CD4-positive, alpha-beta T cell treated with Interleukin-17A for 4 hours (primary cell): Measurements from ENCODE around the gene CDKN3.
A peak's percentile ranks its signal among the peaks of the same experiment; 100 is the strongest.
"Not testable (repeated sequence)": the region's sequence is repeated elsewhere in the genome, so short reads cannot be mapped to it uniquely, and the experiment has no call there.

Source experiments
- DNase-seq: peaks from one replicate; pipeline ENCODE4 v3.0.0-alpha.2; 2020; ENCODE audit warnings: mixed read lengths

Gene CDKN3

DNA sequence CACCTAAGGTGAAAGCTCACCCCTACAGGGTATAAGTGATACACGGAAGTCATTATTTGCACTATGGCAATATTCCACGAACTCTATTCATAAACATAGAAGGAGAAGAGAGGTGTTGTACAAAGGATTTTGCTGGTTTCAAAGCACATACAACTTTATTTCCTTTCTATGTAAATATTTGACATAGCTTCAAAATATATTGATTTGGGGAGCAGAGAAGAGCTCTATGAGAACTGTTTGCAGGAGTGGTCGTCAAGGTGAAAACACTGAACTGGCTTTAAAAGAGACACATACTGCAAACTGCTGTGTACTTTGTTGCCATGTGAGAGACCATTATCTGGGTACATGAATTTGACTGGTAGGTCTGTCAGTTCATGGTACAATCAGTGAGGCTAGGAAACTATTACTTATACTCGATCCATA lies 27.7 kb downstream of the CDKN3 start:
- no peak for DNase-seq

DNA sequence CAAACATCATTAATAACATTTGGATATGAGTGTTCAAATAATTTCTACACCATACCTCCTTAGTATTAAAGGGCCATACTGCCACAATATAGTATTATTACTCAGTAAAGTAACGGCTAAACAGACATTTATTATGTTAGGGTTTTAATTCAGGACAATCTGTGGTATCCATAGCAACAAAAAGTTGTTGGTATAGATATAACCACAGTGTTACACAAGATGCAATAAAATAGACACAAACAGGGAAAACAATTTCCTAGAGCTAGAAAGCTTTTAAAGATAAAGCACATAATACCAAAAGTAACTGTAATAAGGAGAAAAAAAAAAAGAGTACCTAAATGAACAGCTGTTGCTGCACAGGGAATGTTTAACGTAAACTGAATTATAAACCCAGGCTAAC lies 28.3 kb downstream of the CDKN3 start:
- no peak for DNase-seq

DNA sequence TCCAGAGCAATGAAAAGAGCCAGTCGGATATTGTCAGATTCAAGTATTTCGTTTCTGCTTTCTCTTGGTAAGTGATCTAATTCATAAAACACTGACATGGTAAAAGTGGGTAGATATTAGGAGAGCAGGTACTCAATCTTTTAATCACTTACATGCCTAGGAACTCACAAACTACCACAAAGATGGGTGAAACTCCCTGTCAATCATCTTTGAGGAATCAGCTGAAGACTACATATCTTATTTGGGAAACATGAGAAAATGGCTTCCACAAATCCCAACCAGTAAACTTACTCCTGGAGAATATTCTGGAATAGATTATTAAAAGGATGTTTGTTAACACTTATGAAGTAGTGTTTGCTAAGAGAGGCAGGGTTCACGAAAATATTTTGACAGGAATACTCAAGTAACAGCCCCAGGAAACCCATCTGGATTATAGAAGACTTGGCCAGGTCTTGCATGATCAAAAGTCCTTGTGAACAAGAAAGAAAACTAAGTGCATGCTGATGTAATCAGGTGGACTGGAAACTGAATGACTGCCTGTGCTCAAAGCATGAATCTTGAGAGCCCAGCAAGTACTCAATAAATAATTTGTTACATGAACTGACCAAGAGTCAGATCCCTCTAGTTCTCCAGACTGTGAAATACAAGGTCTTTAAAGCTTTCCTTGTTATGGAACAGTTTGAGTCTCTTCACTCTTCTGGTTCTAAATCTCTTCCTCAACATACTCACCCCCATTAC lies 28.9 kb downstream of the CDKN3 start:
- DNase-seq = no peak

DNA sequence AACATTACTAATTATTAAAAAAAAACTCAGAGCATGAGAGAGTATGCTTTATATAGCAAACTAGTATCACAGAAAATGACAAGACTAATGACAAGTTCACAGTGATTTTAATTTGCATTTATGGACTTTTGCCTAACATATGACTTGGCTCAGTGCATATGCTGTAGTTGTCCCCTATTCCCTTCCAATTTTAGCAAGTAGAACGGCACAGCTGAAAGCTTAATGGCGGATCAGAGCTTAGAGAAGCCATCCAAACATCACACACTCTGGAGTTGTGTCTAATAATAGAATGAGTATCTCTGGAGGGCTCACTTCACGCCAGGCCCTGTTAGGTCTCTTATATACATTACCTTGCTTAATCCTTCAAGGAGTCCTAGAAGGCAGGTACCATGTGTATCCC lies 31.1 kb downstream of the CDKN3 start:
- no peak for DNase-seq

DNA sequence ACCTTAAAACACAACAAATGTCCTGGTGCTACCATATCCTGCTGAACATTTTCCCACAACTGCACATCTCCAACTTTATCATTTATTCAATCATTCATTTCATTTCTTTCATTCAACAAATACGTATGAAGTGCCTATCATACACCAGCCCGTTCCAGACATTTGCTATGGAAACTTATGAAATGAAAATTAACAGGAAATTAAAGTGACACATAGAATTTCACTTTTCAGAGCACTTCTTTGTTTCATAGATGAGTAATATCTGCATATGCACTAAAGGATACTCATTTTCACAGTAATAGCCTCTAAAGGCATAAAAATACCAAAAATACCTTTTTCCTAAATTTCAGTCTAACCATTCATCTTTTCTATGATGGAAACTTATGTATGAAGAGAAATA lies 31.7 kb downstream of the CDKN3 start:
- no peak for DNase-seq

DNA sequence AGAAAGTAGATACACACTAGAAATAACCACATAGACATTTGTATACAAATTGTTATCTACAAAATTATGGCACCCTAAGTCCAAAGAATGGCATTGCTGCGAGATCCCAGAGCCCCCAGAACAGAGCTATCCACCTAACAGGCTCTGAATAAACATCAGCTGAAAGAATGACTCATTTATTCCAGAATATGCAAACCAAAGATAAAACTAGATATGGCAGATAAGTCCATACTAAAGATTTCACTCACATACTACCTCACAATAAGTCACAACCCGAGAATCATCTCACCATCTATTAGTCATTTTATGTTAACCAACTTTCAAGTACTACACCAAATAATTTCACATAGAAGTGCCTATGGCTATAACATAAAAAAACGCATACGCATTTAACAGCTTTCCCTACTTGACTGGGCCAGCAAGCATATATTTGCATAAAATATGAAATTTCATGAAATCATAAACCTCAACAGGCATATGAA lies 38.7 kb downstream of the CDKN3 start:
- DNase-seq = no peak

DNA sequence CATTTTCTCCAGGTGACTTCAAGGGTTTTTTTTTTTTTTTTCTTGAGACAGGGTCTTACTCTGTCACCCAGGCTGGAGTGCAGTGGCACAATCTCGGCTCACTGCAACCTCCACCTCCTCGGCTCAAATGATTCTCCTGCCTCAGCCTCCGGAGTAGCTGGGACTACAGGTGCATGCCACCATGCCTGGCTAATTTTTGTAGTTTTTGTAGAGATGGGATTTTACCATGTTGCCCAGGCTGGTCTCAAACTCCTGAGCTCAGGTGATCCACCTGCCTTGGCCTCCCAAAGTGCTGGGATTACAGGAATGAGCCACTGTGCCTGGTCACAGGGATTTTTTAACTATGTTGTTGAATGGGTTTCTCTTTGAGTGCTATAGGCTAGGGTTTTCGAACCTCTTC lies 41.1 kb downstream of the CDKN3 start:
- DNase-seq = not testable (repeated sequence)

DNA sequence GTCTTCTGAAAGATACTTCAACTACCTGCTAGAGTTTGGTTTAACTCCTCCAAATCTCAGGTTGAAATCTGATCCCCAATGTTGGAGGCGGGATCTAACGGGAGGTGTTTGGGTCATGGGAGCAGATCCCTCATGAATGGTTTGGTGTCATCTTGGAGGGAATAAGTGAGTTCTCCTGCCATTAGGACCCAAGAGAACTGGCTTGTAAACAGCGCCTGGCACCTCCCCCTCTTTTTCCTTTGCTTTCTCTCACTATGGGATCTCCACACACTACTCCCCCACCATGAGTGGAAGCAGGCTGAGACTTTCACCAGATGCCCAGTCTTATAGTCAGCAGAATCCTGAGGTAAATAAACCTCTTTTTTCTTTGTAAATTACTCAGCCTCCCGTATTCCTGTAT lies 41.9 kb downstream of the CDKN3 start:
- DNase-seq = no peak

DNA sequence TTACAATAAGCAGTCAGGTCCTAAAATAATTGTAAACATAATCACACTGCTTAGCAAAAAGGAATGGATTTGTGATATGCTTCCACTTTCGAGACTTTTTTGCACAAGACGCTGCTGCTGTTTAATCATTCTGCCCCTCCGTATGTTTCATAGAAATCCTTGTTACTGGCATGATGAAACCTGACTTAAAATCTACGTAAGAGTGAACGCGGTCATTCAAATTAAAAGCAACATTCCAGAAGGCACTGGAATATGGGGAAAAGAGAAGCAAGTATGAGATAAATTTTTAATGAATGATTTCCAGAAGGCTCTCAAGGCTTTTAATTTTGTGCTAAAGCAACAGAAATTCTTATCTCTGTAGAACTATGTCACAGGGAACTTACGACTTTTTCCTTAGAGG lies 43.2 kb downstream of the CDKN3 start:
- no peak for DNase-seq

DNA sequence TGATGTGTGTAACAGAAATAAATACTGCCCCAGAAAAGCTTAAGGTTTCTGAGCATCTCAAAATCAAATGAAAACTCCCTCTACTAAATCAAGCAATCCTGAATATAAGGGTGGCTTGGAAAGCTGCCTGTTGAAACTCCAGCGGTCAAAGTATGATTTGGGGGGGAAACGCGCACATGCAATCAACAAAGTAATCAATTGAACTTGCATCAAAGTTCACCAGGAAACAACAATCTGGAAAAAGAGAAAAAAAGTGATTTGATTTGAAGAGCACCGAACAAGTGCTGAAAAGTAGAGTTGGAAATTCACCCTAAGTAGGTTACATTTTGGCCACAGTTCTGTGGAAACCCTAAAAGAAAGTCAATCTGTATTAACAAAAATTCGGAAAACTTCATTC lies 43.7 kb downstream of the CDKN3 start:
- DNase-seq = no peak

DNA sequence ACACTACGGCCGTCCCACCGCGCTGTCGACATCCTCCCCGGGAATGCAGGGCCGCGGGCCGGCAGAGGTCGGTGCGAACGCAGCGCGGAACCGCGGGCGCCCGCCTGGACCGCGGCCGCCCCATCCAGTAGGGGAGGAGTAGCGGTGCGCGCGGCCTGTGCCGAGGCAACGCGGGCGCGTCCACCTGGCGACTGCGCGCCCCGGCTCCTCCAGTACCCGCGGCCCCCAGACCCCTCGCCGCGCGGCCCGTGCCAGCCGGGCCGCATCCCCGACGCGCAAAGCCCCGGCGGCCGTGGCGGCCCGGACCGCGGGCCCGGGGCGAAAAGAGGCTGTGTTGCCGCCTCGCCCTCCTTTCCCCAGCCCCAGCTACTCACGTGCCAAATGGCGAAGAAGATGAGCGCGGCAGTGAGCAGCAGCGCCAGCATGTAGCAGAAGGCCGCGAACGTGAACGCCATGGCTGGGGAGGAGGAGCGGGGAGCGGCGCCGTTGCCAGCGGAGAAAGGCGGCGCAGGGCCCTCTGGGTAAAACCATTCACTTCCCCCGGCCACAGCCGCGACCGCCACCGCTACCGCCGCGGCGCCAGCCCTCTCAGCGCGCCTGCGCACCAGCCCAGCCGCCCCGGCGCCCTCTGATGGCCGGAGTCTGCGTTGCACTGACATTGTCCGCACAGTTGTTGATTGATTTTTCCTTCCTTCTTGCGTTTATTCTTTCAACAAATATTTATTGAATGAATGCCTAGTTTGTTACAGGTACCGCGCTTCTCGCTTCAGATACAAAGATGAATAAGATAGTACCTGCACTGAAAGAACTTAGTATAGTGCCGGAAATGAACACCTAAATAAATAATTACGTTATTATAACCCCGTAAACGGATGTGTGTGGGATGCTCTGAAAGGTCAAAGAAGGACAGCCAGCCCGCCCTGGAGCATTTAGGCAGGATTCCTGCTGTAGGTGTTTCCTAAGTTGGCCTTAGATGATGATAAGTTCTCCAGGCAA lies 44.4 kb downstream of the CDKN3 start, which contains the start of gene CNIH1:
Gene CNIH1 (minus strand): TSS at position 502 of the 996 bp plus-strand sequence. CDS start 47 bp downstream, at position 455.
- peak; percentile 92 for DNase-seq

DNA sequence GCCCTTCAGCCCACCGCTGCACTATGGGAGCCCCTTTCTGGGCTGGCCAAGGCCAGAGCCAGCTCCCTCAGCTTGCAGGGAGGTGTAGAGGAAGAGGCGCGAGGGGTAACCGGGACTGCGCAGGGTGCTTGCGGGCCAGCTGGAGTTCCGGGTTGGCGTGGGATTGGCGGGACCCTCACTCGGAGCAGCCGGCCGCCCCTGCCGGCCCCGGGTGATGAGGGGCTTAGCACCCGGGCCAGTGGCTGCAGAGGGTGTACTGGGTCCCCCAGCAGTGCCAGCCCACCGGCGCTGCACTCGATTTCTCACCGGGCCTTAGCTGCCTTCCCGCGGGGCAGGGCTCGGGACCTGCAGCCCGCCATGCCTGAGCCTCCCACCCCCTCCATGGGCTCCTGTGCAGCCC lies 46.2 kb downstream of the CDKN3 start:
- not testable (repeated sequence) for DNase-seq

DNA sequence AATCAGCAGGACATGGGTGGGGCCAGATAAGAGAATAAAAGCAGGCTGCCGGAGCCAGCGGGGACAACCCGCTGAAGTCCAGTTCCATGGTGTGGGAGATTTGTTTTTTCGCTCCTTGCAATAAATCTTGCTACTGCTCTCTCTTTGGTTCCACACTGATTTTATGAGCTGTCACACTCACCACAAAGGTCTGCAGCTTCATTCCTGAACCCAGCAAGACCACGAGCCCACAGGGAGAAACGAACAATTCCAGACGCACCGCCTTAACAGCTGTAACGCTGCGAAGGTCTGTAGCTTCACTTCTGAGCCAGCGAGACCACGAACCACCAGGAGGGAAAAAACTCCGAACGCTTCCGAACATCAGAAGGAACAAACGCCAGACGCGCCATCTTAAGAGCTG lies 47.2 kb downstream of the CDKN3 start:
- DNase-seq = no peak

DNA sequence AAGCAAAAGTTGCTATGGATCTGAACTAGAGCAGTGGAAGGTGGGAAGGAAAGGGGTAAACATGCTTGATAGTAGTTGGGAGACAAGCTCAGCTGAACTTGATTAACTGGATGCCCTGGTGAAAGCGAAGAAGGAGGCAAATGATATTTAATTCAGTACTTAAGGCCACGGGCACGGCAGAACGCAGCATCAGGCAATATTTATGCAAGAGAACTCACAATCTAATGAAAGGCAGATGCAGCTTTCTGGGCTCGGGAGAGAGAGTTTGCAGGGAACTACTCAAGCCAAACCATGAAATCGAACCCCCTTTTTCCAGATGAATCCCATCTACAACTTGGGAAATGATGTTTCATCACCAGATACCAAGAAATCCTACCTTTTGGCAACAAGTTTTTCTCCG lies 47.9 kb downstream of the CDKN3 start:
- DNase-seq = no peak

DNA sequence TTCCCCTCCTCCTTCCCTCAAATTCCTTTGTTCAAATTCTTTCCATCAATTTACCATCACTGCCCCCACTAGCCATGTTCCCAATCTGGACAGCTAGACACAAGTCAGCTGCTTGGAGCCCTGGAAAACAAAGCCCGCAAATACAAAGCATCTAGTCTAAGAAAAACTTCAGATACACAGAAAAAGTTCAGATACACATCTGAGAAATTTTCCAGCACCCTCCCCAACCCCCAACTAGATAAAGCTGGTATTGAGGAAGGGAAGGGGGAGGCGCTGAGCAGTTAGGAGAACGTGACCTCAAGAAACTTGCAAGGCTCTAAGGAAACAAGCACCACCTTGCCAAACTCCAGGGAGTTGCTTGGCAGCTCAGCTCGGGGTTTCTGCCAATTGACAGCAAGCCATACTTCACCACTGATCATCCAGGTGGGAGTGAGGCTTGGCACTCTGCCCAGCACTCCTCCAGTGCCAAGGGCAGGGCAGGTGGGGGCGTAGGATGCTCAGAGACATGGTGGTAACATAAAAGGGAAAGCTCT lies 49.4 kb downstream of the CDKN3 start:
- DNase-seq = no peak

DNA sequence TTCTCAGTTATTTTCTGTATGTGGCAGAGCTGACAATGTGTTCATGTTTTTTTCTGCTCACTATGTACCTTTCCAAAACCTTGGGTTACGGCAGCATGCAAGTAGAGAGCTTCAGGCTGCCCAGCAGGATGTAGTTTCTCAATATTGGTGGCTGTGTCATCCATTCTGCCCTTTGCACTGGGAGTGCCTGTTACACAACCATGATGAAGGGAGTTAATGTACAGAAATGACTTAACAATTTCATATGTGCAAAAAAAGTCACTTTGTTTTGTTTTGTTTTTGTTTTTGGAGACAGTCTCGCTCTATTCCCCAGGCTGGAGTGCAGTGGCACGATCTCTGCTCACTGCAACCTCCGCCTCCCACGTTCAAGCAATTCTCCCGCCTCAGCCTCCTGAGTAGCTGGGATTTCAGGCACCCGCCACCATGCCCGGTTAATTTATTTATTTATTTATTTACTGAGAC lies 50.5 kb downstream of the CDKN3 start:
- DNase-seq = no peak

DNA sequence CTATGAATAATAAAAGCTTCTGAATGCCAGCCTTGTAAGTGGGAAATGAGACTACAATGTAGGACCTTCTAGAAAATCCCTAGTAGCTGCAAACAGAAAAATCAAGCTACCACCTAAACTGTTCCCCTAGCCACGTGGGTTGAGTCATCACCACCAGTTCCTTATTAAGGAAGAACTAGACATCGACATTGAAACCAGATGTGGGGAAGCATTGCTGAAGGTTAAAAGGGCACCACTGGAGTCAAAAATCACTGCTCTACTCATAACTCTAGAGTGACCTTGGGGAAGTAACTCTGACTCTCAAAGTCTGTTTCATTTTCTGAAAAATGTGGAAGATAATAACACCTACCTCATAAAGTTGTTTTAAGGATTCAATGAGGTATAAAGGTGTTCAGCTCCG lies 53.7 kb downstream of the CDKN3 start:
- no peak for DNase-seq

DNA sequence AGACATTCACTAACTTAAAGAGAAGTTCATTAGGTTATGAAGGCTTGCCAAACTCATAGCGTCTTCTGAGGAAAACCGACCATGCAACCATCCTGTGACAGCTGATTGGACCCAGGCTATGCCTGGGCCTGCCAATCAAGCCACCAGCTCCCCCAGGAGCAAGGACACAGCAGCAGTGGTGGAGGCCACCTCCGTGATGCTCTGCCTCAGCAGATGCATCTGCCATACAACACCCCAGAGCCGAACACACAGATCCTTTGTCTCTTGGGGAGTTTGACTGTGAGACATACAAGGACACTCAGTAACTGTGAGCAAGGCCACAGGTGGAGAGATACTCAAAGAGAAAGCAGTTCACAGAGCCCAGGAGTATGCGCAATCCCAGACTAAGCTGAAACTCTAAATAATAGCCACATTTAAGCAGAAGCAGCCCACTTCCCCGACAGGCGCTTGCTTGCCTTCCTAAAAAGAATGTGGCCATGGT lies 54.4 kb downstream of the CDKN3 start:
- DNase-seq = no peak

DNA sequence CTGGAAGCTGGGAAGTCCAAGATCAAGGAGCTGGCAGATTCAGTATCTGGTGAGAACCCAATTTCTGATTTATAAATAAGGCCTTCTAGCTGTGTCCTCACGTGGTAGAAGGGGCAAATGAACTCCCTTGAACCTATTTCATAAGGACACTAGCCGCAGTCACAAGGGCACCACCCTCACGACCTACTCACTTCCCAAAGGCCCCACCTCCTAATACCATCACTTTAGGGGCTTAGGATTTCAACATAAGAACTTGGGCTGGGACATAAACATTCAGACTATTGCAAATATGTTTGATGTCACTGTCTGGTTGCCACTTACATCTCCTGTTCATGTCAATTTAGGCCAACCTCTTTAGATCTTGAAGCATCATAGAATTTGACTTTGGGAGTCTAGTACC lies 55.2 kb downstream of the CDKN3 start:
- DNase-seq = no peak

DNA sequence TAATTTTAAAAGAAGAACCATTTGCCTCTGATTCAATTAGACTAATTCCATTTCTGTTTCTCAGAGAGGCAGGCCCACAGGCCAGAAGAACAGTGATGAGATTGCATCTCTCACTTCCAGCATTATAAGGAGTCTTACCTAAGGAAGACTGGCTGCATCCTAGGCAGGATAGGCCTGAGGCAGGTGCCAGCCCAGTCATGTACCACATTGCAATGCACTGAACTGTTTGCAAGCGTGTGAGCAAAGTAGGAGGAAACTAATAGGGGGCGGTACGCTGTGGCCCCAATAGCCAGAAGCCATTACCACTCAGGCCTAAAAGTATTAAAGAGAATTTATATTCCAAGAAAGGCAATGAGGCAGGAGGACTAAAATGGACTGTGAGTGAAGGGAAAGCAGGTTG lies 56.4 kb downstream of the CDKN3 start:
- no peak for DNase-seq

DNA sequence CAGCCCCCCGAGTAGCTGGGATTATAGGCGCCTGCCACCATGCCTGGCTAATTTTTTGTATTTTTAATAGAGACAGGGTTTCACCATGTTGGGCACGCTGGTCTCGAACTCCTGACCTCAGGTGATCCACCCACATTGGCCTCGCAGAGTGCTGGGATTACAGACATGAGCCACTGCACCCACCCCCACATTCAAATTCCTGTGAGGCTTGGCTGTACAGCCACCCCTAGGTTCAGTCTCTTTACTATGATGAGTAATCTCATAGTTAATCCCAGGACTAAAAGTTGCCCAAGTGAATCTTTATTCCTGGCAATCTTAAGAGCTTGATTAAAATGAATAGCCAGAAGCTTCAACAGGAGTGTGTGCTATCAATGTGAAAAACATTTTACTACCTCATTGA lies 57.2 kb downstream of the CDKN3 start:
- not testable (repeated sequence) for DNase-seq

DNA sequence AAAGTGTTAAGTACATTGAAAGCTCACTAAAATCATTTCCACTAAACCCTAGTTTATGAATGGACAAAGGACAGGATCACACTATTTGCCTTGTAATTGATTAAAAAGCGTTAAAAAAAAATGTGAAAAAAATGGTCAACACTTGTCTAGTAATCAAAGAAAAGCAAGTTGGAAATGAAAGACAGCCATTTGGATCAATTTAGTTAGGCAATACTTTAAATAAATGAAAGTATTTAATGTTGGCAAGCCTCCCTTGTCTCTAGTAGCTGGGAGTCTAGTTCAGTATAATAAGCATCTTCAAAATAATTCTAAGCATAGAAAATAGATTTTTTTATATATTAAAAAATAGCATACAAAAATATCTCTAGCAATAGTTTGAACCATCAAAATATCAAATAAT lies 58.6 kb downstream of the CDKN3 start:
- no peak for DNase-seq
